Brain microvascular endothelial cell (primary cell): ENCODE results near the gene SH3RF2.

Experiments
- DNase-seq: peaks from one replicate; pipeline ENCODE4 v3.0.0-alpha.2; 2020
- H3K27ac ChIP-seq: fragments of 250-450 bp; sonication (Bioruptor Pico); 2 replicates; pipeline ENCODE4 v1.5.1; 2020; ENCODE audit warnings: mild to moderate bottlenecking, moderate library complexity
- H3K27me3 ChIP-seq: fragments of 250-450 bp; sonication (Bioruptor Pico); replicated peaks from 2 replicates; pipeline ENCODE4 v1.5.1; 2020; ENCODE audit warnings: mild to moderate bottlenecking
- H3K36me3 ChIP-seq: fragments of 250-450 bp; sonication (Bioruptor Pico); replicated peaks from 2 replicates; pipeline ENCODE4 v1.5.1; 2020; ENCODE audit warnings: mild to moderate bottlenecking
- H3K4me3 ChIP-seq: 2 replicates; pipeline ENCODE4 v1.5.1; 2011; ENCODE audit warnings: low read depth, mild to moderate bottlenecking, control low read depth, low read length, moderate library complexity
- CTCF ChIP-seq: IDR thresholded peaks from 2 replicates; pipeline ENCODE4 v1.5.1; 2011; ENCODE audit warnings: low read depth, mild to moderate bottlenecking, moderate library complexity, low read length, control low read depth, inconsistent platforms; ENCODE audit errors: missing control alignments
- in situ Hi-C: cut with HindIII; loops from 2 replicates; pipeline ENCODE4 v1.10.0; 2017; ENCODE audit warnings: low sequenced_read_pairs, low pct_ligation_motif_present

The SH3RF2 gene

GRCh38 chr5:145923405-145923804 is 13.0 kb upstream of the SH3RF2 start:
- no peak for DNase-seq
- in situ Hi-C loops, result no loop called here
- no peaks in the 10 kb centered on the region for H3K36me3 ChIP-seq
- H3K27ac ChIP-seq, result no peak overlapping the region
- no peaks in the 10 kb centered on the region for H3K27me3 ChIP-seq
- no peak overlapping the region for H3K4me3 ChIP-seq
- TF ChIP-seq CTCF, result no peak

GRCh38 chr5:145924849-145925248 is 11.5 kb upstream of the SH3RF2 start:
- Histone ChIP-seq H3K36me3 (no peaks in the 10 kb centered on the region), H3K27me3 (no peaks in the 10 kb centered on the region), H3K4me3 (no peak overlapping the region), H3K27ac (peak overlapping the region; percentile 61)
- in situ Hi-C loops, result no loop called here
- TF ChIP-seq CTCF, result no peak
- no peak for DNase-seq

GRCh38 chr5:145925353-145925752 is 11.0 kb upstream of the SH3RF2 start:
- TF ChIP-seq CTCF, result no peak
- H3K27me3 ChIP-seq, result no peaks in the 10 kb centered on the region
- peak overlapping the region; percentile 61 for H3K27ac ChIP-seq
- peak; percentile 74 for DNase-seq
- H3K4me3 ChIP-seq, result no peak overlapping the region
- H3K36me3 ChIP-seq, result no peaks in the 10 kb centered on the region
- in situ Hi-C loops, result no loop called here

- in situ Hi-C loops, result no loop called here
- H3K27me3 ChIP-seq, result no peaks in the 10 kb centered on the region
- H3K27ac ChIP-seq, result peak overlapping the region; percentile 61
- no peak overlapping the region for H3K4me3 ChIP-seq
- no peak for DNase-seq
- no peak for TF ChIP-seq CTCF
- H3K36me3 ChIP-seq, result no peaks in the 10 kb centered on the region
These were observed 10.6 kb upstream of the SH3RF2 start for GRCh38 chr5:145925803-145926202.

- Histone ChIP-seq H3K27ac (no peak overlapping the region), H3K27me3 (no peaks in the 10 kb centered on the region), H3K36me3 (no peaks in the 10 kb centered on the region), H3K4me3 (no peak overlapping the region)
- no peak for DNase-seq
- no peak for TF ChIP-seq CTCF
- in situ Hi-C loops, result no loop called here
These were observed 4.7 kb upstream of the SH3RF2 start for GRCh38 chr5:145931718-145932117.

GRCh38 chr5:145934276-145934675 is 2.1 kb upstream of the SH3RF2 start:
- Histone ChIP-seq H3K27me3 (no peaks in the 10 kb centered on the region), H3K27ac (no peak overlapping the region), H3K4me3 (no peak overlapping the region), H3K36me3 (no peaks in the 10 kb centered on the region)
- DNase-seq, result no peak
- no peak for TF ChIP-seq CTCF
- in situ Hi-C loops, result no loop called here
